HCEC 1CT (cell line): ENCODE measurements around the gene ZNF331.
"Not testable (repeated sequence)": the region's sequence is repeated elsewhere in the genome, so short reads cannot be mapped to it uniquely, and the experiment has no call there.

ENCODE experiments used
- DNase-seq: peaks from one replicate; pipeline ENCODE4 v3.0.0-alpha.2; 2017

Gene ZNF331

DNA sequence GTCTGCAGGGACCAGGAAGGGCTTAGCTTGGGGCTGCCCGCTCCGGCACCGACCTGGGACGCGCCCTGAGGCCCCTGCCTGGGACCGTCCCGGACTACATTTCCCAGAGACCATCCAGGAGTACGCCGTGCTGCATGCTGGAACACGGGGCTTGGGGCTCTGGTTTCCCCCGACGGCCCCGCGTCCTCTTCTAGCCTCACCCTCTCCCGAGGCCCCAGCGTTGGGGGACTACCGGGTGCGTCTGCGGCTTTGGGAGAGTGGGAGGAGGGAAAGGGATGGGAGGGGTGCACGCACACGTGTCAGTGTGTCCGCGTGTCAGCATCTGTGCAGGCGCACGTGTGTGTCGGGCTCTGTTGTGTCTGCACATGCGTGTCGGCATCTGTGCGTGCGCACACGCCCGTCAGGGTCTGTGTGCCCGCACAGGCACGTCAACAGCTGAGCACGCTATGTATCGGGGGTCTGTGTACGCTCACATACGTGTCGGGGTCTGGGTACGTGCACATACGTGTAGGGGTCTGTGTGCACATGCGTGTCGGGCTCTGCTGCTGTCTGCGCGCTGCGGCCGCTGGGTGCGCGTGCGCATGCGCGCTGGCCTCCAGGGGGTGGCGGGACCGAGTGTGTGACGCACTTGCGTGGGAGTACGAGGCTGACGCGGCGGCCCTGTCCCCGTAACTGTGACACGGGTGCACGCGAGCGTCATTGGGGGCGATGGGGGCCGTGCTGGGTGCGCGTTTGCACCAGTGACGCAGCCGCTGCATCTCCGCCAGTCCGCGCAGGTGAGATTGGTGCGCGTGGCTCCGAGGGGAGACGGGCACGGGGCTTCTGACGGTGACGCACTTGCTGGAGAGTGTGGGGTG is at the start of gene ZNF331:
TSS of gene ZNF331 (plus strand) at position 625 of the 857 bp plus-strand sequence. CDS start 31,232 bp downstream, outside the sequence.
- DNase-seq = peak; percentile 51

DNA sequence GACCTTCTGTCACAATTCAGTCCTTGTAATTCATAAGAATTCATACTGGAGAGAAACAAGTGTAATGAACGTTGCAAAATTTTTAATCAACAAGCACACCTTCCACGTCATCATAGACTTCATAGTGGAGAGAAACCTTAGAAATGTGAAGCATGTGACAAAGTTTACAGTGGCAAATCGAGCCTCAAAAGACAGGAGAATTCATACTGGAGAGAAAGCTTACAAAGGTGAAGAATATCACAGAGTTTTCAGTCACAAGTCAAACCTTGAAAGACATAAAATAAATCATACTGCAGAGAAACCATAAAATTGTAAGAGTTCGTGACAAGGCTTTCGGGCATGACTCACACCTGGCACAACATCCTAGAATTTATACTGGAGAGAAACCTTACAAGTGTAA is 45.8 kb upstream of the ZNF331 start:
- no peak for DNase-seq

DNA sequence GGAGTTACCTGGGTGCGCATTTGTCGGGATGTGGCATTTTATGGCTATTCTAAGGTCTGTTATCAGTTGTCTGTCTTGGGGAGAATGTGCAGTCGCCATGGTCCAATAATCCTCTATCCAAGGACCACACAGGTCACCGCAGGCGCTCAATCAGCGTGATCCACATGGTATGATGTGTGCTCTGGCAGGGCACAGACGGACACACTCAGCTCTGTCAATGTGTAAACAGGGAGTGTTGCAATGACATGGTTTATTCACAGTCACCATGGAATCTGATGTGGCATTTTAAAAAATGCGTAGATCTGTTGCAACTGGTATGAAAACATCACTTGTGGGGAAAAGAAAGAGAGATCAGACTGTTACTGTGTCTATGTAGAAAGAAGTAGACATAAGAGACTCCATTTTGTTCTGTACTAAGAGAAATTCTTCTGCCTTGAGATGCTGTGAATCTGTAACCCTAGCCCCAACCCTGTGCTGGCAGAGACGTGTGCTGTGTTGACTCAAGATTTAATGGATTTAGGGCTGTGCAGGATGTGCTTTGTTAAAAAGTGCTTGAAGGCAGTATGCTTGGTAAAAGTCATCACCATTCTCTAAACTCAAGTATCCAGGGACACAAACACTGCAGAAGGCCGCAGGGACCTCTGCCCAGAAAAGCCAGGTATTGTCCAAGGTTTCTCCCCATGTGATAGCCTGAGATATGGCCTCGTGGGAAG is 40.5 kb upstream of the ZNF331 start:
- not testable (repeated sequence) for DNase-seq

DNA sequence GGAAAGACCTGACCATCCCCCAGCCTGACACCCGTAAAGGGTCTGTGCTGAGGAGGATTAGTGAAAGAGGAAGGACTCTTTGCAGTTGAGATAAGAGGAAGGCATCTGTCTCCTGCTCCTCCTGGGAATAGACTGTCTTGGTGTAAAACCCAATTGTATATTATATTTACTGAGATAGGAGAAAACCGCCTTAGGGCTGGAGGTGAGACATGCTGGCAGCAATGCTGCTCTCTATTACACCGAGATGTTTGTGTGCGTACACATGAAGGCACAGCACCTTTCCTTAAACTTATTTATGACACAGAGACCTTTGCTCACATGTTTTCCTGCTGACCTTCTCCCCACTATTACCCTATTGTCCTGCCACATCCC is 39.9 kb upstream of the ZNF331 start:
- DNase-seq = not testable (repeated sequence)

DNA sequence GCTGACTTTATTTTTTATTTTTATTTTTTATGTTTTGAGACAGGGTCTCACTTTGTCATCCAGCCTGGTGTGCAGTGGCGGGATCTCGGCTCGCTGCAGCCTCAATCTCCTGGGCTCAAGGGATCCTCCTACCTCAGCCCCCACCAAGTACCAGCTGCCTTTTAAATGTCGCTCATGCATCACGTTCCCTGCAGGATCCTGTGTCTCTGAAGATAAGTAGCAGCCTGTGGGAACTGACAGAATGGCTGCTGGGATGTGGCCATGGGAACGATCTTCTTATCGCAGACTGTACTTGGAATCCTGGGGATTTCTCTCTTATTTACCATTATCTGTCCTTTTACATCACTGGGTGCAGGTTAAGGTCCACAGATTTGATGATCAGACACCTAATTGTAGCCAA is 34.8 kb upstream of the ZNF331 start:
- not testable (repeated sequence) for DNase-seq

DNA sequence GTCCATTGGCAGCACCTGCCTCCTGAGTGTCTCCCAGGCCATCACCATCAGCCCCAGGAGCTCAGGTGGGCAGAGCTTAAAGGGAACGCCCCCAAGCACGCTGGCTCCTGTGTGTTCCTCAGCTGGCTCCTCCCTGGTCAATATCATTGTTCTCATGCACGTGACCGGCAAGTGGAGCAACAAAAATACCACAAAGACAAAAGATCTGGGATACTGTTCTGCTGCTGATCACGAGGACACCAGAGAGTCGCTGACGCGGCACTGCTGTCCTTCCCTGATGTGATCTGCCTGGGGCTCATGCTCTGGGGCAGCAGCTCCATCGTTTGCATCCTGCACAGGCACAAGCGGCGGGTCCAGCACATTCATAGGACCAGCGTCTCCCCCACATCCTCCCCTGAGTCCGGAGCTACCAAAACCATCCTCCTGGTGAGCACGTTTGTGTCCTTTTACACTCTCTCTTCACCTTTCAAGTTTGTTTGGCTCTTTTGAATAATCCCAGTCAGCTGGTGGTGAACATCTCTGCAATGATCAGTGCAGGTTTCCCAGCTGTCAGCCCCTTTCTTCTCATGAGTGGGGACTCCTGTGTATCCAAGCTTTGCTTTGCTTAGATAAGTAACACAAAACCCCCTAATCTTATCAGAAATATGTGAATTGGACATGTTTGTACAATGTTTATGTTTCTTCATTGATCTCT is 34.1 kb upstream of the ZNF331 start:
- DNase-seq = not testable (repeated sequence)

DNA sequence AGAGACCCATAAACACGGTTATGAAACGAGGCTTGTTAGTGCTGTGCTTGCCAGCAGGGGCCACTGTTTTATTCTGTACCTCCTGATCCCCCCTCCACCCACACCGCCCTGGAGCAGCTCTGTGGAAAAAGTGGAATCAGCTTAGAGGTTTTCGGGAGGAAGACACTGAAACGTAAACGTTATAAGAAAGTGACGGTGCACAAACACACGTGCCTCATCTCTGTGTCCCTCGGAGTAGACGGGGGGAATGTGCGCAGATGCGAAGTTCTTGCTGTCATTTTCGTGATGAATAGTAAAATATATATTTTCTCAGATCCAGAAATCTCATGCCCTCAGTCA is 33.6 kb upstream of the ZNF331 start:
- not testable (repeated sequence) for DNase-seq

DNA sequence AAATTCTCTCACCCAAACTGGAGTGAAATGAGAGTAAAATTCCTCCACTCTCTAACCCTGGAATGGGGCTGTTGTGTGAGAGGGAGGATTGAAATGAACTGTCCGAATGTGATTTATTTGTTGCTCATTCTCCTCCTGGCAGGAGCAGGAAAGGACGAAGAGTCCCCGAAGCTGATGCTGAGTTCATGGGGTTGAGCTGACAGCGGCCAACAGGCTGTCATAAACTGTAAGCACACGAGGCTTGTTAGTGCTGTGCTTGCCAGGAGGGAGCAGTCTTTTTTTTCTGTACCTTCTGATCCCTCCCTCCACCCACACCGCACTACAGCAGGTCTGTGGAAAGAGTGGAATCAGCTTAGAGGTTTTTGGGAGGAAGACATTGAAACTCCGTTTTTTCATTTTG is 33.1 kb upstream of the ZNF331 start:
- no peak for DNase-seq

DNA sequence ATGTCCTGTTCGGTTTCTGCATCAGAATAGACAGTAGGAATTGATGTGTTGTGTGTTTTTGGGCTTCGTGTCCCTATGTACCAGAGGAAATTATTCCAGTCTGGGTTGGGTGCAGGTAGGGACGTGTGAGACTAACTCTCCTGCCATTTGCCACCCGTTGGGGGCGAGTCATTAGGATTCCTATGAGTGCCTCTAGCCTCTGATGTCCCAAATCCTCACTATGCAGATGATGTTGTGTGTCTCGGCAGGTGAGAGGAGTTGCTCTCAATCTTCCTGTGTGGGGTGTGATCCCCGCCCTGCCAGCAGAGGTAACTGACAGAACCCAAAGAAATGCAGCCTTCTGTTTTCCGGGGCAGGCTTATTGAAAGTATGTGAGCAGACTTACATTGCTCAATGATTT is 31.2 kb upstream of the ZNF331 start:
- DNase-seq = no peak

DNA sequence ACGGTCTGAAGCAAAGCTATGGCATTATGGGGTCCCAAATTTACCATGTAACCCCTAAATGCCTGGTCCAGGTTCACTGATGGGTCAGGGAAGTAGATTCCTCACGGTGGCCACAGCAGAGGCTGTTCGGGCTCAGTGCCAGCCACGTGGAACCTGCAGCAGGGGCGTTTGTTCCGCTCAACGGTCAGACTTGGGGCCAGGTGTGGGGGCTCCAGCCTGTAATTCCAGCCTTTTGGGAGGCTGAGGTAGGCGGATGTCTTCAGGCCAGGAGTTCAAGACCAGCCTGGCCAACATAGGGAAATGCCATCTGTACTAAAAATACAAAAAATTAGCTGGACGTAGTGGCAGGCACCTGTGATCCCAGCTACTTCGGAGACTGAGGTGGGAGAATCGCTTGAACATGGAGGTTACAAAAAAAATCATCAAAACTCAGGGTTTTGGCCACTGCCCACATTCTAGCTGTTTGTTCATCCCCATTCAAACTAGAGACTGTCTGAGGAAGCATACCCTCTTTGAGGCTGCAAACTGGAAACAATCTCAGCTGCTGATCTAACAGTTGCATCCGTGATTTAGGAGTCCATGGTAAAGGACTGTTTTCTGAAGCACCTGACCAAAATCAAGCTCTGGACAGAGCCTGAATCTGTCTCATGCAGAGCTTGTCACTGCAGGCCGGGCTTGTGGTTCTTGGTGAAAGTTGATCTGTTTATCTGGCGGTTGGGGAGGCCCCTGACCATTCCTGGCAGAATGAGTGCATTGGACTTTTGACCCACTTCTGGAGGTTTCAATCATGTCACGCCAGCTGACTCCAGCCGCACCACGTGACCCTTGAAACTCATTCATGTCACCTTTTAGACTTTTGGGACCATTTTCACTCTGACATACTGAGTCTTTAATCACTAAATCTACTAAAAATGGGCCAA is 30.2 kb upstream of the ZNF331 start:
- DNase-seq = no peak

DNA sequence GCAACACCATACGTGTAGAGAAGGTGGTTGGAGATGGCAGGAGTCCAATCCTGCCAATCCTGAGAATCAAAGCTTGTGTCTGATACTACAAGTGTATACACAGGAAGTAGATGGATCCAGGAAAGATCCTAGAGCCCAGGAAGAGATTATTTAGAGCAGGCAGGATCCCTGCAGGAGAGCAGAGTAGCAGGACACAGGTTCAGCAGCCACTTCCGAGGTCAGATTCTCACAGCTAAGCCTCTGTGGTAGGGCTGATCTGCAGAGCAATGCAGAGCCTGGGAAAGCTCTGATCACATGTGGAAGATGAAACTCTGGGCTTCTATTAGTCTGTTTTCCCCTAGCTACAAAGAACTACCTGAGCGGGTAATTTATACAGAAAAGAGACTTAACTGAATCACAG is 28.5 kb upstream of the ZNF331 start:
- no peak for DNase-seq

DNA sequence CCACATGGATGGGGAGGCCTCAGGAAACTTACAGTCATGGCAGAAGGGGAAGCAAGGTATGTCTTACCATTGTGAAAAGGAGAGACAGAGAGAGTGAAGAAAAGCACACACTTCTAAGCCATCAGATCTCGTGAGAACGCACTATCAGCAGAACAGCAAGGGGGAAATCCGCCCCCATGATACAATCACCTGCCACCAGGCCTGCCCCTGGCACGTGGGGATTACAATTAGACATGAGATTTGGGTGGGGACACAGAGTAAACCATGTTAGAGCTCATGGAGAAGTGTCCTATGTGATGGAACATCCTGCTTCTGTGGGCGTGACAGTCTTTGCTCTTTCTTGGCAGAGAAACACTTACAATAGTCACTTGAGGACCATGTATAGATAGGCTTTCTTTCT is 28.1 kb upstream of the ZNF331 start:
- no peak for DNase-seq

DNA sequence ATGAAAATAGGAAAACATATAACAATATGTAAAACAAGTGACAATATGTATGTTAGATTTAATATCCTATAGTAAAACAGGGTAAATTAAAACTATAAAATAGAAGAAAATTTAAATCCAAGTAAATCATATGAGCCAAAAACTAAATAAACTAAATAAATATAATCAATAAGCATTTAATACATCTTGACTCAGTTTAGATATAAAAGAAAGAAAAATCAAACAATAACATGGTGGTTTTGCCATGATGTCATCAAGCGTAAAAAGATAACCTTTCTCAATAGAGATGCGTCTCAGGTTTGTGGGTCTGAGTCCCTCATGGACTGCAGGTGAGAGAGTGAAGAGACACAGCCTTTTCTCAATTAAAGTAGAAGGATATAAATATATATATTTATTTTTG is 26.6 kb upstream of the ZNF331 start:
- DNase-seq = no peak

DNA sequence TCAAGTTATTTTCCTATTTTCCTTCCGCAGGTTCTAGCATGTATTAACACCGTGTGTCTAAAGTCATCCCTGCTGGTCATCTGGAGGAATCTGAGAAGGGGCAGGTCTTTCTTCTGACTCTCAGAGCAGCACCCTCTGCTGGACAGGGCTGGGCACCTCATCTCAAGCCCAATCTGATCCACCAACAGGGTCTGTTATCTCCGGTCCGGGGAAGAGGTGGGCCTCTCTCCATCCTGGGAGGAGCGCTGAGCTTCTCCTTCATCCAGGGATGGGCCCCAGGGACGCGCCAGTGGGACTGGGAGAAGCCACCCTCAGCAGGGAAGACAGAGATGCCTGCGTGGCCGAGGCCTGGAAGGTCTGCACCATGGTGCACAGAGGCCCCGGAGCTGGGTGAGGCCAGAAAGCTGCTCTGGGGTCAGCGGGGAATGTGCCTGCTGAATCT is 26.0 kb upstream of the ZNF331 start:
- peak; percentile 5 for DNase-seq

DNA sequence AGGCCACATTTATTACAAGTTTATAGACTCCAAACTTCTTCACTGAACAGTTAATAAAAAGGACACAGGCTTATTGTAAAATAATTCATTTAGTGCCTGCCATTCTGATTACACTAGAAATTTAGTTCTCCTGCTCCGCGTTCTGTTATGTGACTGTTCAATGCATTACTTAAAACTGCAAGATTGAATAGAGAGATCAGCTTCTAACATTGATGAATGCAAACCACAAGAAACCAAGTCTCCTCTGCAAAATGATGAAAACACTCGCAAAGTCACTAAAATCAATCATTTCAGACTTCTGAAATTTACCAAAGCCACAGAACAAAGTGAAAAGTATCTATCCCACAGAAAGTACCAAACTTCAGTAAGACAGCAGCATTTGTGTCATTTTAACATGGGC is 22.9 kb upstream of the ZNF331 start:
- not testable (repeated sequence) for DNase-seq

DNA sequence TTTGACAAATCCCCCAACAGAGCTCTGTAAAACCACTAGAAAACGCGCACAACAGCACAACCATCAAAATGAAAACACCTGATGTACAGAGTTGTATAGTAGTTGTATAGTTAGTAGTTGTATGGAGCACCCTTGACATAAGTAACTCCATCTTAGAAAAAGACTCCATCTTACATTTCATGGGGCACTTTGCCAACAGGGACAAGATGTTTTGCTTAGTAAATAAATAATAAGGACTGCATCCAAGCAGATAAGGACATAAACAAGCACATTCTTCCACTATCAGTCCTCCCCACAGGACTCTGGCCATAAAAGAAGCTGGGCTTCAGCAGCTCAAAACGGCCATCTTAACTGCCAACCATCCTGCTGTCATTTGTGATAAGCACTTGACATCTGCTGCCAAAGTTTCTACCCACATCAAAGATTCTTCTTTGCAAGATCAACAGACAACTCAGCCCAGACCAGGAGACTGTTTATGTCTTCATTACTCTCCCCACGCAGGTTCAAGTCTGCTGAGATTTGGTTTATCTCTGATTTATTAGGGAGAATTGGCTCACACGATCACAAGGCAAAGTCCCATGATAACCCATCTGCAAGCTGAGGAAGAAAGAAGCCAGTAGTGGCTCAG is 20.7 kb upstream of the ZNF331 start:
- no peak for DNase-seq

DNA sequence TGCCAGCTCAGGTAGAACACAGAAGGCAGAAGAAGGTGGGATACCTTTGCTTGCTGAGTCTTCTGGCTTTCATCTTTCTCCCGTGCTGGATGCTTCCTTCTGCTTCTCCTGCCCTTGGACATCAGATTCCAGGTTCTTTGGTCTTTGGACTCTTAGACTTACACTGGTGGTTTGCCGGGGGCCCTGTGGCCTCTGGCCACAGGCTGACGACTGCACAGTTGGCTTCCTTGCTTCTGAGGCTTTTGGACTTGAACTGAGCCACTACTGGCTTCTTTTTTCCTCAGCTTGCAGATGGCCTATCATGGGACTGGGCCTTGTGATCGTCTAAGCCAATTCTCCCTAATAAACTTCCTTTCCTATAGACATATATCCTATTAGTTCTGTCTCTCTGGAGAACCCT is 19.8 kb upstream of the ZNF331 start:
- DNase-seq = no peak

DNA sequence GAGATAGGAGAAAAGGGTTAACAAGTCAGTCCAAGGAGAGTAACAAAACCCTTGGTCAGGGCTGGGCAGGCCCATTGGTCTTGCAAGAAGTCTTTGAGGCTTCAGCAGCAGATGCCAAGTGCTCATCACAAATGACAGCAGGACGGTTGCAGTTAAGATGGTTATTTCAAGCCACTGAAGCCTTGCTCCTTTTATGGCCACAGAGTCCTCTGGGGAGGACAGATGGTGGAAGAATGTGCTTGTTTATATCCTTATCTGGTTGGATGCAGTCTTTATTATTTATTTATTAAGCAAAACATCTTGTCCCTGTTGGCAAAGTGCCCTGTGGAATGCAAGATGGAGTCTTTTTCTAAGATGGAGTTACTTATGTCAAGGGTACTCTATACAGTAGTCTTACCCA is 19.2 kb upstream of the ZNF331 start:
- DNase-seq = no peak

DNA sequence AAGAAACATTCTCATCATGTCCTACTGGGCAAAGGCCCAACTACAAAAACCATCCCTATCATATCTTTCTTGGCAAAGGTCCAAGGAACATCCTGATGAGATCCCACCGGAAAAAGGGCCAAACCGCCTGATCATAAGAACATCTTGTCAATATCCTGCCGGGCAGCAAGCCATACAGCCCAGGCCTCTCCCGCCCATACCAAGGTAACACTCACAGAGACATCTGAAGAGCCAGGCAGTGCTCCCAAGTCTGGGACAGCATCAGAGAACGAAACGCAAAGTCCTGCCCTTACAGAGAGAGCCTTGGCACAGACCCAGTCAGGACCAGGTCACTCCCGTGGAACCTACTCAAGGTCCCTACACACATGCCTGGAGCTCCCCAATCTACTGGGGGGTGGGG is 18.5 kb upstream of the ZNF331 start:
- no peak for DNase-seq

DNA sequence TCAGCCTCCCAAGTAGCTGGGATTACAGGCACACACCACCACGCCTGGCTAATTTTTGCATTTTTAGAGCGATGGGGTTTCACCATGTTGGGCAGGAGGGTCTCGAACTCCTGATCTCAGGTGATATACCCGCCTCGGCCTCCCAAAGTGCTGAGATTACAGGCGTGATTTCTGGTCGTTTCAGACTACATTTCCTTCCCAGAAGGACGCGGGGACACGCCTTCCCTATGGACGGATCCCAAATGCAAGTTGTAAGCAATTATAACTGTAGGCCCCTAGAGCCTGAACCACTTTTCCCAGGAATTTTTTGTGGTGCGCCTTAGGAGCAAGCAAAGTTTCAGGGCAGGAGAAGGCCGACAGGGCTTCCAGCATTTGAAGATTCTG is 17.8 kb upstream of the ZNF331 start:
- DNase-seq = no peak

DNA sequence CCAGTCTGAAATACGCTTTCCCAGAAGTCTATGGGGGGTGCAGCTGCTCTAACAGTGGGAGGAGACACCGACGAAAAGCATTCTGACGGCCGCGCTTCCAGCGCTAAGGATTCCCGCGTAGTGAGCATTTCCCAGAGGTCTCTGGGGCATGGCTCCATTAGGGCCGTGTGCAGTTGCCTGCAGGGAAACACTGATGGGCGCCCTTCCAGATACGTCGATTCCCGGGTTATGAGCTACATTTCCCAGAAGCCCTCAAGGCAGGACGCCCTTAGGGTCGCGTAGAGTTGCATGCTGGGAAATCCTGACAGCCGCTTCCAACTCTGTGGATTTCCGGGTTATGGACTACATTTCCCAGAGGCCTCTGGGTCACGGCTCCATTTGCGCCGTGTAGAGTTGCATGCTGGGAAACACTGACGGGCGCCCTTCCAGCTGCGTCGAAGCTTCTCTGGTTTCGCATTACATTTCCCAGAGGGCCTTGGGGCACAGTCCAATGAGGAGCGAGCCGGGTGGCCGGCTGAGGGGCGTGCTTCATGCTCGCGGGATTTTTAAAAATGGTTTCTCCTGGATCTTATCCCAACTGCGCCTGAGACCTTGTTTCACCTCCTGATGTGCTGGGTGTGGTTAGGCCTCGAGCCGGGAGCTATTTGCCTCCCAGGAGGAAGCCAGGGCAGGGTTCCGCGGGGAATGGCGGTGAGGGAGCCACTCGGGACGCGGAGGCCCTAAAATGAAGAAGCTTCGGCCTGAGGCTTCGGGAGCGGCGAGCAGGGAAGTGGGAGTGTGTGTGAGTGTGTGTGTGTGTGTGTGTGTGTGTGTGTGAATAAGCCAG is 17.2 kb upstream of the ZNF331 start:
- peak; percentile 96 for DNase-seq
